ENCODE measurements around the gene SMARCA5.
"Not testable (repeated sequence)": the region's sequence is repeated elsewhere in the genome, so short reads cannot be mapped to it uniquely, and the experiment has no call there.

Gene SMARCA5

GRCh38 chr4:143515905-143516304 is 2.4 kb downstream of the SMARCA5 start:
- TF ChIP-seq CTCF (IDR thresholded peaks at IDR 0.05; ENCODE audit: insufficient read depth, low read length): no peak
- TF ChIP-seq GABPA (IDR thresholded peaks at IDR 0.05; ENCODE audit: low read depth): no peak
- no peak for TF ChIP-seq SPI1 (IDR thresholded peaks at IDR 0.05; ENCODE audit: borderline replicate concordance, low read depth)
- TF ChIP-seq POLR2AphosphoS5 (IDR thresholded peaks at IDR 0.05; ENCODE audit: low read depth): no peak
- TF ChIP-seq REST (IDR thresholded peaks at IDR 0.05; ENCODE audit: insufficient replicate concordance, low read depth): no peak
- no peaks in the 10 kb centered on the region for H3K27me3 ChIP-seq (ENCODE audit: insufficient read depth, poor library complexity, severe bottlenecking)
- H3K4me3 ChIP-seq (replicated peaks; ENCODE audit: insufficient read depth, low read length): no peak overlapping the region
- no peak for DNase-seq (ENCODE audit: low read depth in 1 of 2, low spot score in 1 of 2)
- no peak overlapping the region for H3K27ac ChIP-seq (replicated peaks)

GRCh38 chr4:143517764-143518163 is 4.3 kb downstream of the SMARCA5 start:
- TF ChIP-seq SPI1 (IDR thresholded peaks at IDR 0.05; ENCODE audit: borderline replicate concordance, low read depth) (no peak), POLR2AphosphoS5 (IDR thresholded peaks at IDR 0.05; ENCODE audit: low read depth) (no peak)
- no peak overlapping the region for H3K27ac ChIP-seq (replicated peaks)
- H3K4me3 ChIP-seq (replicated peaks; ENCODE audit: insufficient read depth, low read length): no peak overlapping the region
- H3K27me3 ChIP-seq (ENCODE audit: insufficient read depth, poor library complexity, severe bottlenecking): no peaks in the 10 kb centered on the region
- no peak for DNase-seq (ENCODE audit: low read depth in 1 of 2, low spot score in 1 of 2)

GRCh38 chr4:143524211-143524610 is 10.7 kb downstream of the SMARCA5 start:
- Histone ChIP-seq H3K27me3 (ENCODE audit: insufficient read depth, poor library complexity, severe bottlenecking) (no peaks in the 10 kb centered on the region), H3K27ac (replicated peaks) (no peak overlapping the region), H3K4me3 (replicated peaks; ENCODE audit: insufficient read depth, low read length) (no peak overlapping the region)
- no peak for DNase-seq (ENCODE audit: low read depth in 1 of 2, low spot score in 1 of 2)
- no peak for TF ChIP-seq GABPA (IDR thresholded peaks at IDR 0.05; ENCODE audit: low read depth)
- TF ChIP-seq SPI1 (IDR thresholded peaks at IDR 0.05; ENCODE audit: borderline replicate concordance, low read depth): no peak
- TF ChIP-seq REST (IDR thresholded peaks at IDR 0.05; ENCODE audit: insufficient replicate concordance, low read depth): no peak
- TF ChIP-seq POLR2AphosphoS5 (IDR thresholded peaks at IDR 0.05; ENCODE audit: low read depth): no peak
- no peak for TF ChIP-seq CTCF (IDR thresholded peaks at IDR 0.05; ENCODE audit: insufficient read depth, low read length)

GRCh38 chr4:143528046-143528445 is 14.5 kb downstream of the SMARCA5 start:
- H3K4me3 ChIP-seq (replicated peaks; ENCODE audit: insufficient read depth, low read length); H3K27ac ChIP-seq (replicated peaks); DNase-seq (ENCODE audit: low read depth in 1 of 2, low spot score in 1 of 2); H3K27me3 ChIP-seq (ENCODE audit: insufficient read depth, poor library complexity, severe bottlenecking): not testable (repeated sequence)

GRCh38 chr4:143531380-143531779 is 17.9 kb downstream of the SMARCA5 start:
- no peak for DNase-seq (ENCODE audit: low read depth in 1 of 2, low spot score in 1 of 2)
- H3K27me3 ChIP-seq (ENCODE audit: insufficient read depth, poor library complexity, severe bottlenecking): no peaks in the 10 kb centered on the region

More at GRCh38 chr4:143531380-143531779, 17.9 kb downstream of the SMARCA5 start:
- TF ChIP-seq CTCF (IDR thresholded peaks at IDR 0.05; ENCODE audit: insufficient read depth, low read length) (peak; percentile 21), REST (IDR thresholded peaks at IDR 0.05; ENCODE audit: insufficient replicate concordance, low read depth) (no peak), POLR2AphosphoS5 (IDR thresholded peaks at IDR 0.05; ENCODE audit: low read depth) (no peak), SPI1 (IDR thresholded peaks at IDR 0.05; ENCODE audit: borderline replicate concordance, low read depth) (no peak)
- H3K4me3 ChIP-seq (replicated peaks; ENCODE audit: insufficient read depth, low read length): no peak overlapping the region
- no peak overlapping the region for H3K27ac ChIP-seq (replicated peaks)

Measured in HL-60 (cell line).